Measurements from ENCODE around the gene AGL.

DNA sequence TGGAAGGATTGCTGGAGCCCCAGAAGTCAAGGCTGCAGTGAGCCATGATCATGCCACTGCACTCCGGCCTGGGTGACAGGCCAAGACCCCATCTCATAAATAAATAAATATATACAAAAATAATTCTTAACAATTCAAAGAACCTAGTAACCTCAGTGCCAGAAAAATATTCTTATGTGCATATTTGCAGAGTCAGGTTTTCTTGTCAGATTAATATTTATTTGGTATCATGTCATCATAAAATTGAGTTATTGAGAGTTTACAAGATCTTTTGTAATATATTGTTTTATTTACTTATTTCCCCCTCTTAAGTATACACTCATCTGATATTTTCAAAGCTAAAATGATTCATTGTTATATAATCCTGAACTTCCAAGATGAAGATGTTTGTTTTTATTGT is 24.5 kb upstream of the AGL start:
- TF ChIP-seq, protein P1, sequence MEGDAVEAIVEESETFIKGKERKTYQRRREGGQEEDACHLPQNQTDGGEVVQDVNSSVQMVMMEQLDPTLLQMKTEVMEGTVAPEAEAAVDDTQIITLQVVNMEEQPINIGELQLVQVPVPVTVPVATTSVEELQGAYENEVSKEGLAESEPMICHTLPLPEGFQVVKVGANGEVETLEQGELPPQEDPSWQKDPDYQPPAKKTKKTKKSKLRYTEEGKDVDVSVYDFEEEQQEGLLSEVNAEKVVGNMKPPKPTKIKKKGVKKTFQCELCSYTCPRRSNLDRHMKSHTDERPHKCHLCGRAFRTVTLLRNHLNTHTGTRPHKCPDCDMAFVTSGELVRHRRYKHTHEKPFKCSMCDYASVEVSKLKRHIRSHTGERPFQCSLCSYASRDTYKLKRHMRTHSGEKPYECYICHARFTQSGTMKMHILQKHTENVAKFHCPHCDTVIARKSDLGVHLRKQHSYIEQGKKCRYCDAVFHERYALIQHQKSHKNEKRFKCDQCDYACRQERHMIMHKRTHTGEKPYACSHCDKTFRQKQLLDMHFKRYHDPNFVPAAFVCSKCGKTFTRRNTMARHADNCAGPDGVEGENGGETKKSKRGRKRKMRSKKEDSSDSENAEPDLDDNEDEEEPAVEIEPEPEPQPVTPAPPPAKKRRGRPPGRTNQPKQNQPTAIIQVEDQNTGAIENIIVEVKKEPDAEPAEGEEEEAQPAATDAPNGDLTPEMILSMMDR (IDR thresholded peaks at IDR 0.05), result no peak
- TF ChIP-seq POLR2AphosphoS5 (IDR thresholded peaks at IDR 0.05; ENCODE audit: low read depth, low read length) (no peak), TCF7L2 (IDR thresholded peaks at IDR 0.05; ENCODE audit: low read depth, low read length) (no peak)

All from Panc1 (cell line).